Activated naive CD8-positive, alpha-beta T cell treated with anti-CD3 and anti-CD28 coated beads, Interleukin-2, amount 10 ng/mL, durations not matched to agents 7 days and 5 days (primary cell): ENCODE data around the gene DHRSX. TPM values are rescaled to one million over a fixed set of nuclear protein-coding genes. Genes with fewer than 3 reads are reported as not detected.
"Not testable (repeated sequence)": the region's sequence is repeated elsewhere in the genome, so short reads cannot be mapped to it uniquely, and the experiment has no call there.

Experiments
- ATAC-seq: fragments of 150-1000 bp; cut with Tn5 transposase; one replicate; pipeline ENCODE4 v1.10.0; 2021; ENCODE audit warnings: low read depth, moderate library complexity
- POLR2A ChIA-PET: fragments of 350-600 bp; sonication (Branson Sonifier 250); formaldehyde crosslinking; loops from one replicate; lab custom pipeline; 2021; ENCODE audit warnings: antibody characterized with exemption; lab: Charles Lee
- DNase-seq: peaks from one replicate; pipeline ENCODE4 v3.0.0; 2021
- H3K27ac Mint-ChIP-seq: one replicate; pipeline ENCODE4 v1.8.0; 2022; ENCODE audit warnings: mild to moderate bottlenecking, mixed read lengths
- H3K27me3 Mint-ChIP-seq: one replicate; pipeline ENCODE4 v1.8.0; 2022; ENCODE audit warnings: mild to moderate bottlenecking, moderate library complexity, mixed read lengths
- H3K36me3 Mint-ChIP-seq: one replicate; pipeline ENCODE4 v1.8.0; 2021; ENCODE audit warnings: mild to moderate bottlenecking, mixed read lengths
- H3K4me1 Mint-ChIP-seq: one replicate; pipeline ENCODE4 v1.8.0; 2021; ENCODE audit warnings: mixed read lengths
- H3K4me3 Mint-ChIP-seq: one replicate; pipeline ENCODE4 v1.8.0; 2022; ENCODE audit warnings: mild to moderate bottlenecking, moderate library complexity, mixed read lengths
- H3K9me3 Mint-ChIP-seq: one replicate; pipeline ENCODE4 v1.8.0; 2021; ENCODE audit warnings: mixed read lengths
- total RNA-seq, 2 experiments: library from RNA; stranded (reverse); gene quantifications; one replicate each; pipeline ENCODE4 v1.2.3, GENCODE V29; 2021

The DHRSX gene
- total RNA-seq, 2 experiments from 2014 or later = 17.0 to 18.1 TPM

DNA sequence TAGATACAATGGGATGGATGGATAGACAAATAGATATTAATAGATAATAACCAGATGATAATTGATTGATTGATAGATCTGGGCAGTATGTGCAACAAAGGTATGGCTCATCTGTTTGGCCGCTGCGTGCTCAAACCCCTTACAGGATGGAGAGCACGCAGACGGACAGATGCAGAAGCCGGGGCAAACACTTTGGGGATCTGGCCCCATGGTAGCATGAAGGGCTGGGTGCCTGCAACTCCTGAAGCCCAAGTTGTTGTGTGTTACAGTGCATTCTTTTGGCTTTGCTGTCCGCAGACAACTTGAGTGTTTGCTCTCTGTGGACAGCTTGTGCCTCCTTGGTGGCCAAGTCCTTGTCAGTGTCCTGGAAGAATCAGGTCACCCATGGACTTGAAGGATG lies 10.6 kb upstream of the DHRSX start:
- POLR2A ChIA-PET = no interaction called here
- no peak for ATAC-seq
- H3K4me1 Mint-ChIP-seq = no peaks in the 10 kb centered on the region
- H3K4me3 Mint-ChIP-seq = no peak overlapping the region
- no peak for DNase-seq
- H3K36me3 Mint-ChIP-seq = no peaks in the 10 kb centered on the region
- H3K27ac Mint-ChIP-seq = no peak overlapping the region
- H3K27me3 Mint-ChIP-seq = no peaks in the 10 kb centered on the region
- H3K9me3 Mint-ChIP-seq = no peaks in the 10 kb centered on the region

GRCh38 chrX:2508648-2509335 lies 8.0 kb upstream of the DHRSX start:
- Mint-ChIP-seq H3K9me3 (no peaks in the 10 kb centered on the region), H3K27me3 (no peaks in the 10 kb centered on the region), H3K36me3 (no peaks in the 10 kb centered on the region), H3K4me1 (no peaks in the 10 kb centered on the region), H3K4me3 (no peak overlapping the region), H3K27ac (no peak overlapping the region)
- ATAC-seq = no peak
- POLR2A ChIA-PET = no interaction called here
- no peak for DNase-seq

- H3K4me3 Mint-ChIP-seq = no peak overlapping the region
- POLR2A ChIA-PET = no interaction called here
- H3K27ac Mint-ChIP-seq = no peak overlapping the region
- no peak for DNase-seq
- H3K9me3 Mint-ChIP-seq = no peaks in the 10 kb centered on the region
- no peaks in the 10 kb centered on the region for H3K4me1 Mint-ChIP-seq
- no peaks in the 10 kb centered on the region for H3K27me3 Mint-ChIP-seq
- H3K36me3 Mint-ChIP-seq = no peaks in the 10 kb centered on the region
- no peak for ATAC-seq
Observed at GRCh38 chrX:2507904-2508627, 7.3 kb upstream of the DHRSX start.

- H3K9me3 Mint-ChIP-seq = no peaks in the 10 kb centered on the region
- no peak overlapping the region for H3K4me3 Mint-ChIP-seq
- no peaks in the 10 kb centered on the region for H3K36me3 Mint-ChIP-seq
- H3K27me3 Mint-ChIP-seq = no peaks in the 10 kb centered on the region
- POLR2A ChIA-PET = no interaction called here
- H3K4me1 Mint-ChIP-seq = no peaks in the 10 kb centered on the region
- DNase-seq (no peak), ATAC-seq (no peak)
- no peak overlapping the region for H3K27ac Mint-ChIP-seq
Observed at GRCh38 chrX:2507196-2507595, 6.4 kb upstream of the DHRSX start.

DNA sequence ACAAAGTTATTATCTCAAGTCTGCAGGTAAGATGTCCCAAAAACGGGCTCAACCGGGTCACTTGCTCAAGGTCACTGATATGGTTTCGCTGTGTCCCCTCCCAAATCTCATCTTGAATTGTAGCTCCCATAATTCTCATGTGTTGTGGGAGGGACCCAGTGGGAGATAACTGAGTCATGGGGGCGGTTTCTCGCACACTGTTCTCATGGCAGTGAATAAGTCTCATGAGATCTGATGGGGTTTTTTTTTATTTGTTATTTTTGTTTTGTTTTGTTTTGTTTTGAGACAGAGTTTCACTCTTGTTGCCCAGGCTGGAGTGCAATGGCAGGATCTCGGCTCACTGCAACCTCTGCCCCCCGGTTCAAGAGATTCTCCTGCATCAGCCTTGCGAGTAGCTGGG lies 4.6 kb upstream of the DHRSX start:
- H3K27ac Mint-ChIP-seq, H3K36me3 Mint-ChIP-seq, H3K4me1 Mint-ChIP-seq, POLR2A ChIA-PET, DNase-seq, H3K9me3 Mint-ChIP-seq, ATAC-seq, H3K4me3 Mint-ChIP-seq, H3K27me3 Mint-ChIP-seq: not testable (repeated sequence)

DNA sequence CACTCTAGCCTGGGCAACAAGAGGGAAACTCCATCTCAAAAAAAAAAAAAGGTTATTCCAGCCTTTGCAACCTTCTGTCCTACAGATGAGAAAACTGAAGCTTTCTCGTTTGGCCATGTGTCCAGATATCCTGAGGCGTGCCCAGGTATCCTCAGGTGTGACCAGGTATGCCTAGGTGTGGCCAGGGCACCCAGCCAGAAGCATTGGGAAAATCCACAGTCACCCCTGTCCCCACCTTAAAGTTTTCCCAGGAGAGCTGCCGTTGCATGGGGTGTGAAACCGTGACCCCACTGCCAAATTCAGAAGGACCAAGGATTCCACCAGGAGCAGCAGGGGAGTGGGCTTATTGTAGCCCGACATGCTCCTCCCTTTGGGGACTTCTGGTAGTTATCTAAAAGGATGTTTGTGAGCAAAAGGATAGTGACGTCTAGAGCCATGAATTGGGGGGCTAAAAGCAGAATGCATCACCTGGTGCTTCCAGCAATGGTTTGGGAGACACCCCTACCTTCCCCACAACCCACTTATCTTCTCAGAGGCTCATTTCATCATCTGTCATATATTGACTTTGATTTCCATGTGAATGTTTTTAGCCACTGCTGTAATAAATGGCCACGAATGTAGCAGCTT lies 4.0 kb upstream of the DHRSX start:
- Mint-ChIP-seq H3K4me3 (no peak overlapping the region), H3K36me3 (no peaks in the 10 kb centered on the region), H3K27me3 (no peaks in the 10 kb centered on the region), H3K27ac (no peak overlapping the region), H3K9me3 (no peaks in the 10 kb centered on the region), H3K4me1 (no peaks in the 10 kb centered on the region)
- DNase-seq (no peak), ATAC-seq (no peak)
- POLR2A ChIA-PET = no interaction called here

- ATAC-seq (no peak), DNase-seq (no peak)
- Mint-ChIP-seq H3K4me3 (no peak overlapping the region), H3K9me3 (no peaks in the 10 kb centered on the region), H3K27me3 (no peaks in the 10 kb centered on the region), H3K4me1 (peaks cover 9% of the 10 kb centered on the region), H3K36me3 (no peaks in the 10 kb centered on the region), H3K27ac (peak overlapping the region; percentile 40)
- POLR2A ChIA-PET = no interaction called here
Observed at GRCh38 chrX:2503591-2504500, 3.1 kb upstream of the DHRSX start.

- Mint-ChIP-seq H3K27ac (no peak overlapping the region), H3K9me3 (no peaks in the 10 kb centered on the region), H3K36me3 (no peaks in the 10 kb centered on the region), H3K27me3 (no peaks in the 10 kb centered on the region), H3K4me3 (no peak overlapping the region), H3K4me1 (peaks cover 16% of the 10 kb centered on the region)
- no peak for ATAC-seq
- POLR2A ChIA-PET = no interaction called here
- no peak for DNase-seq
Observed at GRCh38 chrX:2502668-2503519, 2.1 kb upstream of the DHRSX start.

DNA sequence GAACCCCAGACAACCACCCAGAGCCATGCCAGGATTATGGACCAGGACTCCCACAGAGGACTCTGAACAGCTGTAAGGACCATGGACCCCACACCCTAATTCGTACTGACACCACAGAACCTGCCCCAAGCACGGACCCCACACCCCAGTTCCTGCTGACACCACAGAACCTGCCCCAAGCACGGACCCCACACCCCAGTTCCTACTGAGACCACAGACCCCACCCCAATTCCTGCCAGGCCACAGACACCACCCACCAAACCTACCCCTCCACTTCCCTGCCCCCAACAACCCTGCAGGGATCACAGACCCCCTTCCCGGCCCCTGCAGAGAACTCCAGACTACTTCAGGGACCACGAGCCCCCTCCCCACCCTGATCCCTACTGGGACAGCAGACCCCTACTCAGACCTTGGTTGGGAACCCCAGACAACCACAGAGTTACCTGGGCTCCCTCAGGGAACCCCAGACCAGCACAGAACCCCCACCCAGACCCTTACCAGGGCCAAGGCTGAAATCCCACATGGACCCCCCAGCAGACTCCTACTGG lies 1.4 kb upstream of the DHRSX start:
- Mint-ChIP-seq H3K4me1 (peaks cover 23% of the 10 kb centered on the region), H3K27ac (peak overlapping the region; percentile 82), H3K4me3 (peak overlapping the region; percentile 71), H3K27me3 (no peaks in the 10 kb centered on the region), H3K36me3 (no peaks in the 10 kb centered on the region), H3K9me3 (no peaks in the 10 kb centered on the region)
- DNase-seq (no peak), ATAC-seq (no peak)
- POLR2A ChIA-PET = no interaction called here

- Mint-ChIP-seq H3K27me3 (no peaks in the 10 kb centered on the region), H3K4me1 (peaks cover 23% of the 10 kb centered on the region), H3K36me3 (no peaks in the 10 kb centered on the region), H3K4me3 (peak overlapping the region; percentile 71), H3K27ac (peak overlapping the region; percentile 82), H3K9me3 (no peaks in the 10 kb centered on the region)
- no peak for DNase-seq
- POLR2A ChIA-PET = no interaction called here
- ATAC-seq = no peak
Observed at GRCh38 chrX:2501559-2502102, 855 bp upstream of the DHRSX start.

DNA sequence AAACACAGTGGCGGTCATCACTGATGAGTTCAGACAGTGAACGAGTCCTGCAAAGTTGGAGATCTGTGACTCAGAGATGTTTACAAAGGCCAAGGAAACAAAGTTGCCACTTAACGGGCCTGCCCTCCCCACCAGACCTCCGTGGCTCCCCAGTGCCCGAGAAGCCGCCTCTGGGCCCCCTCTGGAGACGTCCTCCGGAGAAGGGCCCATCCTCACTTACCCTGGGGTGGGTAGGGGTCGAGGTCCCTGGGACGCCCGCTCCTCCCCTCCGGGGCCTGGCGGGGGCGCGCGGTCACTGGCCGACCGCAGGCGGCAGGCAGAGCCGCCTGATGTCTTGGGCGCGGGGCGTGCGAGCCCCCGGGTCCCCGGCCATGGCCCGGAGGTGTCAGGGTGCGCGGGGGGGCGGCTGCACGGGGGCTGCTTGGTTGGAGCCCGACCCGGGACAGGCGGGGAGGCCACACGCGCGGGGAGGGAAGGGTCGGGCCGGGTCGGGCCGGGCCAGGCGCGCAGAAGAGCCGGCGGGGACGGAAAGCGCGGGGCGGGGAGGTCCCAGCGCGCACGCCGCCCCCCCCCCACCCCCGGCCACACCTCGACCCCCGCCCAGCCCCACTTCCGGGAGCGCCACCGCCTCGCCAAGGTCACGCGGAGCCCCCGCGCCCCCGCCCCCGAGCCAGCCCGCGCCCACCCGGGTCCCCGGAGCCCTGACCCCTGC lies 529 bp downstream of the DHRSX start:
- peak; percentile 68 for DNase-seq
- Mint-ChIP-seq H3K9me3 (no peaks in the 10 kb centered on the region), H3K27ac (peak overlapping the region; percentile 87), H3K4me1 (peaks cover 26% of the 10 kb centered on the region), H3K4me3 (peak overlapping the region; percentile 84), H3K27me3 (no peaks in the 10 kb centered on the region), H3K36me3 (no peaks in the 10 kb centered on the region)
- POLR2A ChIA-PET = no interaction called here
- peak; percentile 44 for ATAC-seq

DNA sequence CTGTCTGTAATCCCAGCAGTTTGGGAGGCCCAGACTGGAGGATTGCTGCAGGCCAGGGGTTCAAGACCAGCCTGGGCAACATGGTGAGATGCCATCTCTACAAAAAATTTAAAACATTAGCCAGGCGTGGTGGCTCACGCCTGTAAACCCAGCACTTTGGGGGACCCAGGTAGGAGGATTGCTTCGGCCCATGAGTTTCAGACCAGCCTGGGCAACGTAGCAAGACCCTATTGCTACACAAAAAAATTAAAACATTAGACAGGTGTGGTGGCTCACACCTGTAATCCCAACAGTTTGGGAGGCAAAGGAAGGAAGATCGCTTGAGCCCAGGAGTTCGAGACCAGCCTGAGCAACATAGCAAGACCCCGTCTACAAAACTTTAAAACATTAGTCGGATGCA lies 1.3 kb downstream of the DHRSX start:
- H3K9me3 Mint-ChIP-seq = no peaks in the 10 kb centered on the region
- no peaks in the 10 kb centered on the region for H3K27me3 Mint-ChIP-seq
- H3K36me3 Mint-ChIP-seq = no peaks in the 10 kb centered on the region
- peaks cover 26% of the 10 kb centered on the region for H3K4me1 Mint-ChIP-seq
- H3K27ac Mint-ChIP-seq = peak overlapping the region; percentile 87
- no peak for ATAC-seq
- POLR2A ChIA-PET = no interaction called here
- peak overlapping the region; percentile 84 for H3K4me3 Mint-ChIP-seq
- DNase-seq = no peak
